Karpas-422 (cell line): ENCODE measurements around the gene ABHD16B. TPM values are rescaled to one million over a fixed set of nuclear protein-coding genes. Genes with fewer than 3 reads are reported as not detected.
A peak's percentile ranks its signal among the peaks of the same experiment; 100 is the strongest.

ENCODE experiments used
- DNase-seq: peaks from one replicate; pipeline ENCODE4 v3.0.0-alpha.2; 2015
- H2AFZ ChIP-seq: fragments of 200-600 bp; sonication (generic); 2 replicates; pipeline ENCODE4 v1.6.1; 2014; ENCODE audit warnings: antibody characterized with exemption, low read length, mixed read lengths
- H3K27ac ChIP-seq: fragments of 200-600 bp; sonication (generic); 2 replicates; pipeline ENCODE4 v1.5.1; 2014; ENCODE audit warnings: mild to moderate bottlenecking, low read length, moderate library complexity
- H3K27me3 ChIP-seq: fragments of 200-600 bp; sonication (generic); 2 replicates; pipeline ENCODE4 v1.6.1; 2014; ENCODE audit warnings: low read length, mixed read lengths
- H3K36me3 ChIP-seq: fragments of 200-600 bp; sonication (generic); 2 replicates; pipeline ENCODE4 v1.6.1; 2014; ENCODE audit warnings: low read length, mixed read lengths; ENCODE audit not compliant: insufficient read depth
- H3K4me1 ChIP-seq: fragments of 200-600 bp; sonication (generic); 2 replicates; pipeline ENCODE4 v1.6.1; 2014; ENCODE audit warnings: mild to moderate bottlenecking, low read length, mixed read lengths
- H3K4me2 ChIP-seq: fragments of 200-600 bp; sonication (generic); 2 replicates; pipeline ENCODE4 v1.6.1; 2014; ENCODE audit warnings: low read length, low read depth, mild to moderate bottlenecking; ENCODE audit not compliant: poor library complexity, severe bottlenecking
- H3K4me3 ChIP-seq: fragments of 200-600 bp; sonication (generic); 2 replicates; pipeline ENCODE4 v1.5.1; 2014; ENCODE audit warnings: mild to moderate bottlenecking, antibody characterized with exemption, low read length, mixed read lengths
- H3K79me2 ChIP-seq: fragments of 200-600 bp; sonication (generic); 2 replicates; pipeline ENCODE4 v1.6.1; 2014; ENCODE audit warnings: mild to moderate bottlenecking, low read length, mixed read lengths
- H3K9ac ChIP-seq: fragments of 200-600 bp; sonication (generic); 2 replicates; pipeline ENCODE4 v1.6.0; 2014; ENCODE audit warnings: low read length
- H3K9me2 ChIP-seq: fragments of 200-600 bp; sonication (generic), shearing (Covaris generic); replicated peaks from 2 replicates; pipeline ENCODE4 v1.6.0; 2014; ENCODE audit warnings: mild to moderate bottlenecking, low read length, moderate library complexity; ENCODE audit not compliant: insufficient read depth
- H3K9me3 ChIP-seq: fragments of 300-700, 200-600 bp; sonication (generic); 2 replicates; pipeline ENCODE4 v1.6.1; 2014; ENCODE audit warnings: low read length, mixed read lengths
- H4K20me1 ChIP-seq: fragments of 200-600 bp; sonication (generic); 2 replicates; pipeline ENCODE4 v1.6.1; 2014; ENCODE audit warnings: mild to moderate bottlenecking, antibody characterized with exemption, low read length, low read depth; ENCODE audit not compliant: insufficient read depth
- total RNA-seq: library from RNA; depleted of rRNA; stranded (reverse); fragments of >200 nt; shearing (Covaris generic); gene quantifications from 2 replicates; pipeline ENCODE4 v1.2.3, GENCODE V29; 2014; ENCODE audit warnings: low replicate concordance

ABHD16B gene
- total RNA-seq, 1 experiment from 2014 or later = not detected

DNA sequence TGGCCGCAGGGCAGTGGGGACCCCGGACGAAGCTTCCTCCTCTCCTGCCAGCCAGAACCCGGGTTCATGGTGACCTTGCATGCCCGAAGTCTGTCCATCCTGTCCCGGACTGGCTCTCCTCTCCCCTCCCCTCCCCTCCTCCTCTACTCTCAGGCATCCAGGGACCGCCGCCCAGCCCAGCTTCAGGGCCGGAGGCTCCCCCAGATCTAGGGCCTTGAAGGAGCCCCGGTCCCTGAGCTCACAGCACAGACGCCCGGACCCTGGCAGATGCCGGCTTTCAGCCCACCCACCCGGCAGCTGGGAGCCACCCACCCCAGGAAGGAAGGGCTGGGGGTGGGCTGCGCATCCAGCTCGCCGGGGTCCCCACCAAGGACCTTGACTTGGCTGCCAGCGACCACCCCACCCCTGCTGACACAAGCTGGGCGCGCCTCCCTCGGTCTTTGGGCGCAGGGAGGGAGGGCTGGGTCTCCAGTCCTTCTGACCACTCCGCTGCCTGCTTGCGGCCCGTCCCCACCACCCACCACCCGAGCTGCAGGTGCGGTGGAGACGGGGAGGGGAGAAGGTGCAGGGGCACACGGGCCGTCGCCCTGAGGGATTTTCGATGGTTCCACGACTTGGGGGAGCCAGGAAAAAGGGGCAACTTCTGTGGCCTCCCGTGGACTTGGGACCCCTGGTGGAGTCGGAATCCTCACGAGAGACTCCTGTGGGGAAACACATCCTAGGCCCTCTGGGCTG, 5.8 kb upstream of the ABHD16B start:
- no peak overlapping the region for H2AFZ ChIP-seq
- no peak for DNase-seq
- no peak overlapping the region for H3K4me2 ChIP-seq
- H3K36me3 ChIP-seq = no peaks in the 10 kb centered on the region
- H4K20me1 ChIP-seq = peaks cover 16% of the 10 kb centered on the region
- H3K4me1 ChIP-seq = no peaks in the 10 kb centered on the region
- no peak overlapping the region for H3K4me3 ChIP-seq
- no peaks in the 10 kb centered on the region for H3K27me3 ChIP-seq
- no peaks in the 10 kb centered on the region for H3K9me2 ChIP-seq
- no peak overlapping the region for H3K9ac ChIP-seq
- no peaks in the 10 kb centered on the region for H3K79me2 ChIP-seq
- H3K27ac ChIP-seq = no peak overlapping the region
- no peaks in the 10 kb centered on the region for H3K9me3 ChIP-seq

DNA sequence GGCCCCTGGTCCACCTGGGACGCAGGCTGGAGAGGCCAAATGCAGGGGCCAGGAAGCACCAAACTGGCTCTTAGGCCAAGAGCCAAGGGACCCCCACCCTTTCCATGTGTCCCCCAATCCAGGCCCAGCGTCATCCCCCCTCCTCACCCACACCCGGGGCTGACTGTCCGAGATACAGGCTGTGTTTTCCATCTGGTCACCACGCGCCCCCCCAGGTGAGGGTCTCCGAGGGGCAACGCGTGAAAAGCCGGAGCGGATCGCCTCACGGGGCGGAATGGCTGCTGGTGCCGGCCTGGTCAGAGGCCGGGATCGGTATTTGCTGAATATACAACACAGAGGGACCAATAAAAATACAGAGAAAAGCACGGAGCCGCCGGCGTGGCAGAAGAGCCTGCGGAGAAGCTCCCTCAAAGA, 5.2 kb upstream of the ABHD16B start:
- no peak overlapping the region for H3K4me3 ChIP-seq
- no peak overlapping the region for H3K9ac ChIP-seq
- H3K9me2 ChIP-seq = no peaks in the 10 kb centered on the region
- H3K4me2 ChIP-seq = no peak overlapping the region
- no peak for DNase-seq
- H3K36me3 ChIP-seq = no peaks in the 10 kb centered on the region
- peaks cover 16% of the 10 kb centered on the region for H4K20me1 ChIP-seq
- H3K79me2 ChIP-seq = no peaks in the 10 kb centered on the region
- H2AFZ ChIP-seq = no peak overlapping the region
- no peak overlapping the region for H3K27ac ChIP-seq
- no peaks in the 10 kb centered on the region for H3K9me3 ChIP-seq
- H3K4me1 ChIP-seq = no peaks in the 10 kb centered on the region
- no peaks in the 10 kb centered on the region for H3K27me3 ChIP-seq

DNA sequence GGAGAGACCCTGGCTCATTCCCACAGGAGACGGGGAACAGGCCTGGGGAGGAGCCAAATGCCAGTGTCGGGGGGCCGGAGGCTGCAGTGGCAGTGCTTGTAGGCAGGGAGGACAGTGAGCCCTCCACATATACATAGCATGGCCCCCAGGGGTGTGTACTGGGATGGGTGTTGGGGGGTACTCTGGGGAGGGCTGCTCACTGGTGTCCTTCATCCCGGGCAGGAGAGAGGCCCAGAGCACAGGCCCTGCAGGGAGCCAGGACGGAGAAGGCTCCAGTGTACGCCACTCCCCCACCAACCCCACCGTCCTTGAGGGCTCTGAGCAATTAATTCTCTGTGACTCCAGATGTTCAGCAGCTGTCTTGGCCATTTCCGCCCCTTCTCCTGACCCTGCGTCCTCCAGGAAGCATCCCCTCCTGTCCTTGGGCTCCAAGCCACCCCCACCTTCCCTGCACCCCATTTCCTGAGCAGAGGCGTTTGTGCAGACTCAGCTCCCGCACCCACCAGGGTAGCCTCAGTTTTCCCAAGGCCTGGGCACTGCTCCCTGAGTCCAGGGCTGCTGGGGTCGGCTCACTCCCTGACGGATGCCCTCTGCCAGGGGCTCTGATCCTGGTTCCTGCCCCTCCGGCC, 3.4 kb upstream of the ABHD16B start:
- H3K79me2 ChIP-seq = no peaks in the 10 kb centered on the region
- H3K27ac ChIP-seq = no peak overlapping the region
- H3K4me2 ChIP-seq = no peak overlapping the region
- no peaks in the 10 kb centered on the region for H3K9me2 ChIP-seq
- no peaks in the 10 kb centered on the region for H3K36me3 ChIP-seq
- no peak overlapping the region for H3K9ac ChIP-seq
- H2AFZ ChIP-seq = no peak overlapping the region
- H3K9me3 ChIP-seq = no peaks in the 10 kb centered on the region
- no peaks in the 10 kb centered on the region for H3K4me1 ChIP-seq
- H4K20me1 ChIP-seq = peaks cover 16% of the 10 kb centered on the region
- H3K4me3 ChIP-seq = no peak overlapping the region
- peak; percentile 46 for DNase-seq
- no peaks in the 10 kb centered on the region for H3K27me3 ChIP-seq

DNA sequence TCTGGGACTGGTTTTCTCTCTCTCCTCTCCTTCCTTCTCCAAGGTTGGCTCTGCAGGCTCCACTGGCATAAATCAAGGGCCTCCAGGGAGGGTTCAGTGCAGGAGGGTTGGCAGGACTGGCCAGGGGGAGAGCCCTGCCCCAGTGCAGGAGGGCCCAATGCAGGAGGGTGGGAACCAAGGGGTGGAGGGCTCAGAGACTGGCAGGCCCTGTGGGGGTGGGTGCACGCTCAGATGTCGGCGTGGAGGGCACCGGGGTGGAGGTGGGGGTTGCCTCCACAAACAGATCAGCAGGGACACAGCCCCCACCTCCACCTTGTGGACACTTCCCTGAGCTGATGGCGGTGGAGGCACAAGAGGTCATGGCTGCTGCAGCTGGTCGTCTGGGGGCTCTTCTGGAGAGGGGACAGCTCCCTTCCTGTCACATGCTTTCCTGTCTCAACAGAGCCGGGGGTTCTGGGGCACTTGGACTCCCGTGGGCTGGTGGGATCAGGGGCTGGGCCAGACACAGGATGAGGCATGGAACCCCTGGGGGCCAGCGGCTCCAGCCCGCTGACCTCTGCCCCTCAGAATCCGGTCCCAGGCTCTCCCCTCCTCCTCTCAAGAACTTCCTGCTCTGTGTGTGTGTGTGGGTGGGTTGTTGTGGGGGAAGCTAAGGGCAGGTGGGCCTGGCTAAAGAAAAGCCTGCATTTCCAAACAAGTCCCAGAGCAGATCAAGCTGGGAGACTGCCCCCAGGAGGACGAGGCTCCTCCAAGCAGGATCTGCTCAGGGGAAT, 2.7 kb upstream of the ABHD16B start:
- Histone ChIP-seq H3K4me2 (no peak overlapping the region), H3K9me3 (no peaks in the 10 kb centered on the region), H3K4me1 (peaks cover 6% of the 10 kb centered on the region), H3K27ac (no peak overlapping the region), H3K4me3 (no peak overlapping the region), H2AFZ (no peak overlapping the region), H3K9me2 (no peaks in the 10 kb centered on the region), H3K36me3 (no peaks in the 10 kb centered on the region), H3K27me3 (no peaks in the 10 kb centered on the region), H4K20me1 (peaks cover 16% of the 10 kb centered on the region), H3K9ac (no peak overlapping the region), H3K79me2 (peaks cover 5% of the 10 kb centered on the region)
- peak; percentile 47 for DNase-seq

DNA sequence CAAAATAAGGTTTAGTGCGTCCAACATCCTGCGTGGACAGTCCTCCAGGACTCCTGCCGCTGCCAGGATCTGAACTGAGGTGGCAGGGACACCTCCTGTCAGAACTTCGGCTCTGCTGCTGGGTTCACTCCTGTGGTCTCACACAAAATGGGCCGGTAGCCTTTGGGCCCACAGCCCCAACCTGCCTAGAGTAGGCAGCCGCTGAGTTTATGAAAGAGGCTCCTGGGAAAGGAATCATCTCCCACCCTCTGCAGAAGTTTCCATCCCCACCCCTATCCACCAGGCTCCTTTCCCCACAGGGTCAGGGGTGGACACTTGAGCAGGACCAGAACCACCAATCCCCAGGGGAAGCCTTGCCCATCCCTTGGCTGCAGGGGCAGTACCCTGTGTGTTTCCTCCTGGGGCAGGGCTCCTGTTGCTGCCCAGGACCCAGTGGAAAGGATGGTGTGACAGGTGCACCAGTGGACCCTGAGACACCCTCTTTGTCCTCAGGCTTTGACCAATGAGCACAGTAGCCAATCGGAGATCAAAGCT, 2.1 kb upstream of the ABHD16B start:
- Histone ChIP-seq H3K27ac (no peak overlapping the region), H3K9me3 (no peaks in the 10 kb centered on the region), H3K27me3 (no peaks in the 10 kb centered on the region), H3K79me2 (peaks cover 10% of the 10 kb centered on the region), H3K4me3 (no peak overlapping the region), H2AFZ (no peak overlapping the region), H4K20me1 (peaks cover 16% of the 10 kb centered on the region), H3K36me3 (no peaks in the 10 kb centered on the region), H3K9me2 (no peaks in the 10 kb centered on the region), H3K4me2 (no peak overlapping the region), H3K4me1 (peaks cover 7% of the 10 kb centered on the region), H3K9ac (no peak overlapping the region)
- no peak for DNase-seq

DNA sequence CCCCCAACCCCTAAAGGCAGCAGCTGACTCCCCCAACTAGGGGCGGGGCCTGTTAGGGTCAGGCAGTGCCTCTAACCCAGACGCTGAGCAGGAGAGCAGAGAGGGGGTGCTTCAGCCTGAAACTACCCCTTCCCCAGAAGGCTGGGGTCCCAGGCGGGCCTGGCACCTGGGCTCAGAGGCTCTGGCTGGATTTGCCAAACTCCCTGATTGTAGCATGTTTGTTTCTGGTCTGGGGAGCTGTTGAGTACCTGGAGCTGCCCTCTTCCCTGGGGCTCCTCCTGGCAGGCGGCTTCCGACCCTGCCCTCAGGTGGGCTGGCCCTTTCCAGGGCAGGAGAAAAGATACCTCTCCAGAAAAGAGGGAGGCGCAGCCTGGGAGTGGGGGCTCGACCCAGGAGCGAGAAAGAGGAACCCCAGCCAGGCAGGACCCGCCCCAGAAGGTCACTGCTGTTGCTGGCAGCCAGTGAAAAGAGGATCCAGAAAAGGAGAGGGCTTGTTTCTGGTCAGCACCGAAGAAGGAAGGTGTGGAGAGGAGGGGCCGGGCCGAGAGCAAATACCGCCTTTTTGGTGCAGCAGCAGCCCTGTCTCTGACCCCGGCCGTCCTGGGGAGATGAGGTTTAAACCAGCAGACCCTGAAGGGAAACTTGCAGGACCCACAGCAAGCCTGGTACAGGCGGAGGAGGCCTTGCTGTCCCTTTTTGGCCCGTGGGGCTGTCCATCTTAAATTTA, 810 bp upstream of the ABHD16B start:
- Histone ChIP-seq H3K9me3 (no peaks in the 10 kb centered on the region), H3K9me2 (no peaks in the 10 kb centered on the region), H3K36me3 (no peaks in the 10 kb centered on the region), H3K27me3 (no peaks in the 10 kb centered on the region), H3K4me1 (peaks cover 7% of the 10 kb centered on the region), H3K4me3 (no peak overlapping the region), H4K20me1 (peaks cover 16% of the 10 kb centered on the region), H3K9ac (no peak overlapping the region), H3K27ac (no peak overlapping the region), H2AFZ (no peak overlapping the region), H3K79me2 (peaks cover 16% of the 10 kb centered on the region), H3K4me2 (no peak overlapping the region)
- DNase-seq = no peak

DNA sequence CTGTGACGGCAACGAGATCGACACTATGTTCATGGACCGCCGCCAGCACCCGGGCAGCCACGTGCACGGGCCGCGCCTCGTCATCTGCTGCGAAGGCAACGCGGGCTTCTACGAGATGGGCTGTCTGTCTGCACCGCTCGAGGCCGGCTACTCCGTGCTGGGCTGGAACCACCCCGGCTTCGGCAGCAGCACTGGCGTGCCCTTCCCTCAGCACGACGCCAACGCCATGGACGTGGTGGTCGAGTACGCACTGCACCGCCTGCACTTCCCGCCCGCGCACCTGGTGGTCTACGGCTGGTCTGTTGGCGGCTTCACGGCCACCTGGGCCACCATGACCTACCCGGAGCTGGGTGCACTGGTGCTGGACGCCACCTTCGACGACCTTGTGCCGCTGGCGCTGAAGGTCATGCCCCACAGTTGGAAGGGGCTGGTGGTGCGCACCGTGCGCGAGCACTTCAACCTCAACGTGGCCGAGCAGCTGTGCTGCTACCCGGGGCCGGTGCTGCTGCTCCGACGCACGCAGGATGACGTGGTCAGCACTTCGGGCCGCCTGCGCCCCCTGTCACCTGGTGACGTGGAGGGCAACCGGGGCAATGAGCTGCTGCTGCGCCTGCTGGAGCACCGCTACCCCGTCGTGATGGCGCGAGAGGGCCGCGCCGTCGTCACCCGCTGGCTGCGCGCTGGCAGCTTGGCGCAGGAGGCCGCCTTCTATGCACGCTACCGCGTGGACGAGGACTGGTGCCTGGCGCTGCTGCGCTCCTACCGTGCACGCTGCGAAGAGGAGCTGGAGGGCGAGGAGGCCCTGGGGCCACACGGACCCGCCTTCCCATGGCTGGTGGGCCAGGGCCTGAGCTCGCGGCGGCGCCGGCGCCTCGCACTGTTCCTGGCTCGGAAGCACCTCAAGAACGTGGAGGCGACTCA, 943 bp downstream of the ABHD16B start:
- Histone ChIP-seq H3K27me3 (no peaks in the 10 kb centered on the region), H3K4me2 (no peak overlapping the region), H3K9me3 (no peaks in the 10 kb centered on the region), H3K9me2 (no peaks in the 10 kb centered on the region), H4K20me1 (peaks cover 11% of the 10 kb centered on the region), H3K4me3 (no peak overlapping the region), H2AFZ (no peak overlapping the region), H3K36me3 (no peaks in the 10 kb centered on the region), H3K79me2 (peaks cover 34% of the 10 kb centered on the region), H3K4me1 (peaks cover 18% of the 10 kb centered on the region), H3K9ac (no peak overlapping the region), H3K27ac (no peak overlapping the region)
- DNase-seq = no peak
